Peyer's patch (tissue), 4 donors: ENCODE results near the gene CBLB. TPM values are rescaled to one million over a fixed set of nuclear protein-coding genes. Genes with fewer than 3 reads are reported as not detected.

Experiments used
- DNase-seq, 3 donors: peaks; one replicate each; pipeline ENCODE4 v3.0.0-alpha.2; 2017 to 2019
- H3K27ac ChIP-seq, 4 donors: fragments of 200-600 bp; sonication (generic); one replicate each; pipeline ENCODE4 v1.5.1; 2016 to 2019
- H3K27me3 ChIP-seq, 2 donors: fragments of 200-600 bp; sonication (generic); one replicate each; pipeline ENCODE4 v1.5.1; 2019
- H3K36me3 ChIP-seq, 3 donors: fragments of 200-600 bp; sonication (generic); one replicate each; pipeline ENCODE4 v1.5.1; 2016 to 2019
- H3K4me1 ChIP-seq, 4 donors: fragments of 200-600 bp; sonication (generic); one replicate each; pipeline ENCODE4 v1.5.1; 2016 to 2019
- H3K4me3 ChIP-seq, 4 donors: fragments of 200-600 bp; sonication (generic); 1 replicate in 3 of 4; 2 replicates in 1 of 4; pipeline ENCODE4 v1.5.1; 2016 to 2019; ENCODE audit warnings: mild to moderate bottlenecking in 1 of 4
- H3K9me3 ChIP-seq, 4 donors: fragments of 200-600 bp; sonication (generic); one replicate each; pipeline ENCODE4 v1.5.1; 2016 to 2019; ENCODE audit warnings: mild to moderate bottlenecking in 1 of 4
- POLR2A ChIP-seq, 2 donors: fragments of 450-650 bp; IDR thresholded peaks; one replicate each; pipeline ENCODE4 v1.5.1; 2017; ENCODE audit warnings: antibody characterized with exemption in 2 of 2, mild to moderate bottlenecking in 2 of 2, moderate library complexity in 2 of 2
- total RNA-seq, 4 donors: library from RNA; depleted of rRNA; stranded (reverse); fragments of >200 nt; gene quantifications; one replicate each; pipeline ENCODE4 v1.1.0, GENCODE V29; 2016
- TF ChIP-seq, protein P1 (sequence below), 6 experiments: fragments of 450-650 bp in 4 of 6; fragments of 200-600 bp in 2 of 6; sonication (generic) in 1 of 6; IDR thresholded peaks; one replicate each; pipeline ENCODE4 v1.5.1; 2017 to 2019; ENCODE audit warnings: antibody characterized with exemption in 6 of 6, mild to moderate bottlenecking in 3 of 6, moderate library complexity in 1 of 6

CBLB gene
- total RNA-seq, 4 donors from 2014 or later: 58.6 to 112 (median 84.5) TPM

DNA sequence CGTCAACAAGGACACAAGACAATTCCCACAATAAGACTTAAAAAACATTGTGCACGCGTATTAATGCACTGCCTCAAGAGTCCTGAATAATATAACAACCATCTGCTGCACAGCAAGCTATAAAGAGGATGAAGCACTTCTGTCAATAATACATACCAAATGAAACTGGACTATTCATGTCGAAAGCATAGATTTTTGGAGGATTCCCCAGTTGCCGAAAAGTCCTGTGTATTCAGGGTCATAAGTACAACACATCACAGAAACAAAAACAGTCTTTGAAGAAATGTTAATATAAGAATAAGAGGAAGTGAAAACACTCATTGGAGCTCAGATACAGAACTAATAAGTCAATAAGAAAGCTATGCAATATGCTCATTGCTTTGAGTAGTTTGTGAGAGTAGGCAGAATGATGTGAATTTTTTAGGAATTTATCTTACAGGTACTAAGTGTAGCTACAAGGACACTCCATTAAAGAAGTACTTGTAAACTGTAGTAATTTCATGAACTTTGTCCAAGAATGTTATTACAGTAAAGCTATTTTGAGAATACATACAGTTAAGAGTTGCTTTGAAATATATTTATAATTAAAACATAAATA lies 31.6 kb downstream of the CBLB start:
- DNase-seq: no peak
- Histone ChIP-seq H3K27me3 (no peaks in the 10 kb centered on the region), H3K36me3 (no peaks in the 10 kb centered on the region), H3K4me3 (peak overlapping the region in 1 of 4 donors; percentile 0), H3K27ac (peak overlapping the region in 2 of 4 donors; percentile 28 to 48), H3K9me3 (no peaks in the 10 kb centered on the region), H3K4me1 (peaks cover 0 to 19% (median 0%) of the 10 kb centered on the region in 4 donors)
- TF ChIP-seq, protein P1, sequence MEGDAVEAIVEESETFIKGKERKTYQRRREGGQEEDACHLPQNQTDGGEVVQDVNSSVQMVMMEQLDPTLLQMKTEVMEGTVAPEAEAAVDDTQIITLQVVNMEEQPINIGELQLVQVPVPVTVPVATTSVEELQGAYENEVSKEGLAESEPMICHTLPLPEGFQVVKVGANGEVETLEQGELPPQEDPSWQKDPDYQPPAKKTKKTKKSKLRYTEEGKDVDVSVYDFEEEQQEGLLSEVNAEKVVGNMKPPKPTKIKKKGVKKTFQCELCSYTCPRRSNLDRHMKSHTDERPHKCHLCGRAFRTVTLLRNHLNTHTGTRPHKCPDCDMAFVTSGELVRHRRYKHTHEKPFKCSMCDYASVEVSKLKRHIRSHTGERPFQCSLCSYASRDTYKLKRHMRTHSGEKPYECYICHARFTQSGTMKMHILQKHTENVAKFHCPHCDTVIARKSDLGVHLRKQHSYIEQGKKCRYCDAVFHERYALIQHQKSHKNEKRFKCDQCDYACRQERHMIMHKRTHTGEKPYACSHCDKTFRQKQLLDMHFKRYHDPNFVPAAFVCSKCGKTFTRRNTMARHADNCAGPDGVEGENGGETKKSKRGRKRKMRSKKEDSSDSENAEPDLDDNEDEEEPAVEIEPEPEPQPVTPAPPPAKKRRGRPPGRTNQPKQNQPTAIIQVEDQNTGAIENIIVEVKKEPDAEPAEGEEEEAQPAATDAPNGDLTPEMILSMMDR (IDR thresholded peaks at IDR 0.05): no peak
- TF ChIP-seq POLR2A (IDR thresholded peaks at IDR 0.05): no peak

DNA sequence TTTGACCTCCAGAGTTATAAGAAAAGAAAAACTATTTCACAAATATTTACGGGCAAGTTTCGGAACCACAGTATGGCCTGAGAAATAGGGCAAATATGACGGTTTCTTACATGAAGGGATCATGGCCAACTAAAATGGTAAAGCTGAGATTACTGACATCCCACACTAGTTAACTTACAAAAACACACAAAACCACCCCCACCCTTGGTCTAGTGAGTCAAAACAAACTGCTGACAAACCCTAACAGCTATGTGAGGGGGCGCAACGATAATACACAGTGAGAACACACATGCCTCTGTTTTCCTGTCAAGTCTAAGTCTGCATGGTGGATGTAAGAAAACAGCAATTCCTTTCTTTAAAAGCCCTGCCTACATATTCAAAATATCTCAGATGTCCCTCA lies 32.3 kb downstream of the CBLB start:
- Histone ChIP-seq H3K27ac (peak overlapping the region in 3 of 4 donors; percentile 1 to 48 (median 14)), H3K4me3 (no peak overlapping the region), H3K4me1 (peaks cover 0 to 19% (median under 1%) of the 10 kb centered on the region in 4 donors), H3K27me3 (no peaks in the 10 kb centered on the region), H3K9me3 (no peaks in the 10 kb centered on the region), H3K36me3 (no peaks in the 10 kb centered on the region)
- DNase-seq: peak in 1 of 3 donors; percentile 60
- TF ChIP-seq POLR2A (IDR thresholded peaks at IDR 0.05): no peak
- TF ChIP-seq, protein P1 (IDR thresholded peaks at IDR 0.05): no peak

DNA sequence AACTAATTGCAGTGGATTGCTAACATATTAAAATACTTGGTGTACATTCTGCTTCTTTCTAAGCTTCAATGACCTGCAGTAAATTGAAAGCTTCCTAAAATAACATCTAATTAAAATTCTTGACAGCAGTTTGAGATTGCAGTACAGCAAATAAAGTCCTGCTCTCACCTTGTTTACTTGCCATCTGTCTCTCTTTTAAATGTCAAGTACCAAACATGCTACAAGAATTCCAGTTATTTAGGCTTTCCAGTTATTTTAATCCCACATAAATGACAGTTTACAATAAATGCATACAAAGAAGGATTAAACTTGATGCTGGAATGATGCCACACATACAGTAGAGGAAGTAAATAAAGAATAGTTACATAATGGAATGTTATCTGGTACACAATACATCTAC lies 33.2 kb downstream of the CBLB start:
- Histone ChIP-seq H3K4me3 (no peak overlapping the region), H3K27me3 (no peaks in the 10 kb centered on the region), H3K9me3 (no peaks in the 10 kb centered on the region), H3K4me1 (peaks cover 0 to 19% (median 5%) of the 10 kb centered on the region in 4 donors), H3K36me3 (no peaks in the 10 kb centered on the region), H3K27ac (peak overlapping the region in 3 of 4 donors; percentile 14 to 48 (median 38))
- no peak for DNase-seq
- TF ChIP-seq POLR2A (IDR thresholded peaks at IDR 0.05): no peak
- TF ChIP-seq, protein P1 (IDR thresholded peaks at IDR 0.05): no peak

DNA sequence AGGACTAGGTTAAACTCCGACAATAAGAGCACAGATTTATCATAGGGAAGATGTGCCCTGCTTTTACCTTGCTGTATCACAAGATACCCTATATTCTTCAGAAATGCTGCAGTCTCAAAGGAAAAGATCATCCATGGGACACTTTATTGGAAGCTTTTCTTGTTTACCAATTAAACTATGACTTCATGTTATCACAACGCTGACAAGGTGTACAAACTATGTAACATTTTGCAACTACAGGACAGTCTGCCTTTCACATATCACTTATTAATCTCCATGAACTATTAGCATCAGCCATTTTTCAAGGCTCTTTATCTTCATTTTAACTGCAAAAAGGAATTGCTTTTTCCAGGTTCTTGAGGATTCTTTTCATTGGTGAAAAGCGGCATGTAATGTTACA lies 34.0 kb downstream of the CBLB start:
- no peak overlapping the region for H3K4me3 ChIP-seq
- H3K36me3 ChIP-seq: no peaks in the 10 kb centered on the region
- no peaks in the 10 kb centered on the region for H3K9me3 ChIP-seq
- H3K27me3 ChIP-seq: no peaks in the 10 kb centered on the region
- peaks cover 0 to 24% (median 9%) of the 10 kb centered on the region in 4 donors for H3K4me1 ChIP-seq
- TF ChIP-seq POLR2A (IDR thresholded peaks at IDR 0.05): no peak
- TF ChIP-seq, protein P1 (IDR thresholded peaks at IDR 0.05): no peak
- no peak overlapping the region for H3K27ac ChIP-seq
- no peak for DNase-seq

DNA sequence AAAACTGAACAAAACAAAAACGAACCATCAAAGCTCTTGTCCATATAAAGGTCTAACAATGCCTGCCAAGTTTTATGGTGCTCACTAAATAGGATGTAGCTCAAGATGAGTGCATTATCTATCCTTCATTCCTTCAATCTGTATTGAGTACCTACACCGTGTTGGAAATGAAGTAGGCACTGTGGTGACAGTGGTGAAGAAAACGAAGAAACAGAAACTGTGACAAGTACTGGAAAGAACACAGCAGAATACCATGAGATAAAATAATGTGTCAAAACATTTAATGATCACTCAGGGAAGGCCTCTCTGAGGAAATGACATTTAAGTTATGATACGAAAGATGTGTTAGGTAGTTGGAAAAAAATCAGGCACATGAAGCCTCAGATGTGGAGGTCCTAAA lies 36.2 kb downstream of the CBLB start:
- Histone ChIP-seq H3K27me3 (no peaks in the 10 kb centered on the region), H3K4me1 (peaks cover 0 to 24% (median 9%) of the 10 kb centered on the region in 4 donors), H3K36me3 (no peaks in the 10 kb centered on the region), H3K27ac (peak overlapping the region in 1 of 4 donors; percentile 25), H3K4me3 (no peak overlapping the region), H3K9me3 (no peaks in the 10 kb centered on the region)
- DNase-seq: no peak
- no peak for TF ChIP-seq POLR2A (IDR thresholded peaks at IDR 0.05)
- TF ChIP-seq, protein P1 (IDR thresholded peaks at IDR 0.05): no peak
